Thyroid gland (tissue), 4 donors: ENCODE measurements around the gene LDB3.

ENCODE experiments used
- CTCF ChIP-seq, 6 experiments: fragments of 200-600 bp in 3 of 6; fragments of 450-650 bp in 3 of 6; sonication (generic) in 3 of 6; IDR thresholded peaks; one replicate each; pipeline ENCODE4 v1.5.1; 2016 to 2019; ENCODE audit warnings: antibody characterized with exemption in 6 of 6, mild to moderate bottlenecking in 2 of 6, inconsistent platforms in 1 of 6, moderate library complexity in 1 of 6
- POLR2A ChIP-seq, 2 donors: fragments of 450-650 bp; IDR thresholded peaks; one replicate each; pipeline ENCODE4 v1.6.1; 2017; ENCODE audit warnings: antibody characterized with exemption in 2 of 2, mild to moderate bottlenecking in 2 of 2, moderate library complexity in 1 of 2

GRCh38 chr10:86785037-86785436 lies 116.7 kb downstream of the LDB3 start:
- no peak for TF ChIP-seq CTCF (IDR thresholded peaks at IDR 0.05)
- no peak for TF ChIP-seq POLR2A (IDR thresholded peaks at IDR 0.05)
